ENCODE results near the gene PGP. TPM values are rescaled to one million over a fixed set of nuclear protein-coding genes. Genes with fewer than 3 reads are reported as not detected.

Gene PGP
- total RNA-seq, 2 donors from 2014 or later, result 16.3 to 24.3 TPM

- intact Hi-C loops (cut with DNase I, micrococcal nuclease), result no loop called here
- DNase-seq (no peak), ATAC-seq (no peak)
Observed at GRCh38 chr16:2175454-2175853, 39.2 kb downstream of the PGP start.

GRCh38 chr16:2174396-2175131 is 40.1 kb downstream of the PGP start:
- intact Hi-C loops (cut with DNase I, micrococcal nuclease), result no loop called here
- no peak for ATAC-seq
- no peak for DNase-seq

- intact Hi-C loops (cut with DNase I, micrococcal nuclease), result no loop called here
- no peak for DNase-seq
- no peak for ATAC-seq
Observed at GRCh38 chr16:2173916-2174315, 40.7 kb downstream of the PGP start.

GRCh38 chr16:2173366-2173765 is 41.3 kb downstream of the PGP start:
- DNase-seq, result no peak
- no peak for ATAC-seq
- intact Hi-C loops (cut with DNase I, micrococcal nuclease), result no loop called here

- no peak for ATAC-seq
- DNase-seq, result no peak
- intact Hi-C loops (cut with DNase I, micrococcal nuclease), result no loop called here
Observed at GRCh38 chr16:2172688-2173335, 41.8 kb downstream of the PGP start.

- no peak for DNase-seq
- intact Hi-C loops (cut with DNase I, micrococcal nuclease), result no loop called here
Observed at GRCh38 chr16:2171601-2172178, 43.0 kb downstream of the PGP start.

GRCh38 chr16:2170587-2171435 is 43.8 kb downstream of the PGP start:
- ATAC-seq (no peak), DNase-seq (no peak)
- intact Hi-C loops (cut with DNase I, micrococcal nuclease), result no loop called here

More at GRCh38 chr16:2171601-2172178, 43.0 kb downstream of the PGP start:
- peak; percentile 13 for ATAC-seq

- intact Hi-C loops (cut with DNase I, micrococcal nuclease), result no loop called here
- peak; percentile 9 for ATAC-seq
Observed at GRCh38 chr16:2170080-2170479, 44.6 kb downstream of the PGP start.

GRCh38 chr16:2167068-2167638 is 47.5 kb downstream of the PGP start:
- DNase-seq, result no peak
- ATAC-seq, result no peak
- intact Hi-C loops (cut with DNase I, micrococcal nuclease), result no loop called here

More at GRCh38 chr16:2170080-2170479, 44.6 kb downstream of the PGP start:
- DNase-seq, result no peak

GRCh38 chr16:2166263-2167067 is 48.2 kb downstream of the PGP start:
- no peak for DNase-seq
- intact Hi-C loops (cut with DNase I, micrococcal nuclease), result no loop called here
- ATAC-seq, result no peak

- no peak for ATAC-seq
- DNase-seq, result no peak
- intact Hi-C loops (cut with DNase I, micrococcal nuclease), result no loop called here
Observed at GRCh38 chr16:2165861-2166260, 48.8 kb downstream of the PGP start.

GRCh38 chr16:2163211-2163881 is 51.3 kb downstream of the PGP start:
- ATAC-seq, result peak; percentile 87
- intact Hi-C loops (cut with DNase I, micrococcal nuclease), result no loop called here

GRCh38 chr16:2162676-2163118 is 51.9 kb downstream of the PGP start:
- ATAC-seq, result peak; percentile 4
- peak in 1 of 2 donors; percentile 31 for DNase-seq
- intact Hi-C loops (cut with DNase I, micrococcal nuclease), result no loop called here

More at GRCh38 chr16:2163211-2163881, 51.3 kb downstream of the PGP start:
- peak; percentile 78 to 91 for DNase-seq

GRCh38 chr16:2161911-2162310 is 52.7 kb downstream of the PGP start:
- intact Hi-C loops (cut with DNase I, micrococcal nuclease), result no loop called here
- ATAC-seq (no peak), DNase-seq (no peak)

Measured in left colon (tissue), 2 donors.